ENCODE results near the gene ALG8.

- TF ChIP-seq POLR2A (IDR thresholded peaks at IDR 0.05; ENCODE audit: low read length) (no peak), GATA1 (IDR thresholded peaks at IDR 0.05; ENCODE audit: low read depth, low read length) (no peak)
These were observed 1.1 kb upstream of the ALG8 start for GRCh38 chr11:78140392-78141077.
